Neural progenitor cell (in vitro differentiated cells): ENCODE measurements around the gene AMER3. TPM values are rescaled to one million over a fixed set of nuclear protein-coding genes. Genes with fewer than 3 reads are reported as not detected.

Source experiments
- DNase-seq: peaks from one replicate; pipeline ENCODE4 v3.0.0-alpha.2; 2016; ENCODE audit warnings: low spot score
- H2AFZ ChIP-seq: fragments of 200-600 bp; sonication (generic); replicated peaks from 2 replicates; pipeline ENCODE4 v1.6.1; 2016; ENCODE audit warnings: antibody characterized with exemption
- H3F3A ChIP-seq: fragments of 200-600 bp; sonication (generic); 2 replicates; pipeline ENCODE4 v1.6.1; 2016; ENCODE audit warnings: antibody characterized with exemption, low read depth
- H3K27ac ChIP-seq: fragments of 200-600 bp; sonication (generic); 2 replicates; pipeline ENCODE4 v1.5.1; 2016; ENCODE audit warnings: mild to moderate bottlenecking
- H3K27me3 ChIP-seq: fragments of 200-600 bp; sonication (generic); 2 replicates; pipeline ENCODE4 v1.6.1; 2016; ENCODE audit warnings: mild to moderate bottlenecking, moderate library complexity
- H3K36me3 ChIP-seq: fragments of 200-600 bp; sonication (generic); 2 replicates; pipeline ENCODE4 v1.5.1; 2016
- H3K4me1 ChIP-seq: fragments of 200-600 bp; sonication (generic); 2 replicates; pipeline ENCODE4 v1.6.1; 2016; ENCODE audit warnings: mixed run types
- H3K4me2 ChIP-seq: fragments of 200-600 bp; sonication (generic); 2 replicates; pipeline ENCODE4 v1.6.1; 2016
- H3K4me3 ChIP-seq: fragments of 200-600 bp; sonication (generic); 2 replicates; pipeline ENCODE4 v1.5.1; 2016
- H3K79me2 ChIP-seq: fragments of 200-600 bp; sonication (generic); 2 replicates; pipeline ENCODE4 v1.6.1; 2016; ENCODE audit warnings: low read depth
- H3K9ac ChIP-seq: fragments of 200-600 bp; sonication (generic); 2 replicates; pipeline ENCODE4 v1.6.1; 2016
- H3K9me3 ChIP-seq: fragments of 200-600 bp; sonication (generic); 2 replicates; pipeline ENCODE4 v1.5.1; 2016; ENCODE audit warnings: low read depth
- H4K20me1 ChIP-seq: fragments of 200-600 bp; sonication (generic); 2 replicates; pipeline ENCODE4 v1.6.1; 2016; ENCODE audit warnings: low read depth
- H3K27ac Mint-ChIP-seq: 3 replicates; pipeline ENCODE4 v1.8.0; 2021; ENCODE audit warnings: mixed read lengths
- H3K27me3 Mint-ChIP-seq: 2 replicates; pipeline ENCODE4 v1.8.0; 2022; ENCODE audit warnings: low read depth, mild to moderate bottlenecking, inconsistent platforms, moderate library complexity, mixed read lengths; ENCODE audit not compliant: insufficient read depth
- H3K36me3 Mint-ChIP-seq: 3 replicates; pipeline ENCODE4 v1.8.0; 2021; ENCODE audit warnings: mixed read lengths
- H3K4me1 Mint-ChIP-seq: 3 replicates; pipeline ENCODE4 v1.8.0; 2021; ENCODE audit warnings: mixed read lengths
- H3K4me3 Mint-ChIP-seq: 3 replicates; pipeline ENCODE4 v1.8.0; 2021; ENCODE audit warnings: mild to moderate bottlenecking, moderate library complexity, mixed read lengths
- H3K9me3 Mint-ChIP-seq: 3 replicates; pipeline ENCODE4 v1.8.0; 2020; ENCODE audit warnings: mixed read lengths
- EZH2 ChIP-seq: fragments of 200-600 bp; sonication (generic); IDR thresholded peaks from 2 replicates; pipeline ENCODE4 v1.6.1; 2017; ENCODE audit warnings: antibody characterized with exemption, mild to moderate bottlenecking, moderate library complexity
- EZH2phosphoT487 ChIP-seq: fragments of 200-600 bp; sonication (generic); IDR thresholded peaks from 2 replicates; pipeline ENCODE4 v1.6.1; 2017; ENCODE audit warnings: antibody characterized with exemption
- total RNA-seq: library from RNA; depleted of rRNA; stranded (reverse); fragments of >200 nt; gene quantifications from 2 replicates; pipeline ENCODE4 v1.2.3, GENCODE V29; 2015; ENCODE audit warnings: low replicate concordance
- TF ChIP-seq, protein P1 (sequence below): fragments of 200-600 bp; sonication (generic); IDR thresholded peaks from 2 replicates; pipeline ENCODE4 v1.5.1; 2017; ENCODE audit warnings: antibody characterized with exemption, mild to moderate bottlenecking

Gene AMER3
- total RNA-seq, 1 donor from 2014 or later: not detected

- no peaks in the 10 kb centered on the region for H3K27me3 ChIP-seq
- H3K4me1 ChIP-seq: peaks cover 8% of the 10 kb centered on the region
- H2AFZ ChIP-seq: peak overlapping the region; percentile 44
- no peak for DNase-seq
- Mint-ChIP-seq H3K36me3 (no peaks in the 10 kb centered on the region), H3K4me1 (peaks cover 5% of the 10 kb centered on the region), H3K9me3 (peaks cover 7% of the 10 kb centered on the region), H3K4me3 (no peak overlapping the region), H3K27me3 (peaks cover 3% of the 10 kb centered on the region), H3K27ac (no peak overlapping the region)
- TF ChIP-seq EZH2 (no peak), EZH2phosphoT487 (no peak)
- TF ChIP-seq, protein P1, sequence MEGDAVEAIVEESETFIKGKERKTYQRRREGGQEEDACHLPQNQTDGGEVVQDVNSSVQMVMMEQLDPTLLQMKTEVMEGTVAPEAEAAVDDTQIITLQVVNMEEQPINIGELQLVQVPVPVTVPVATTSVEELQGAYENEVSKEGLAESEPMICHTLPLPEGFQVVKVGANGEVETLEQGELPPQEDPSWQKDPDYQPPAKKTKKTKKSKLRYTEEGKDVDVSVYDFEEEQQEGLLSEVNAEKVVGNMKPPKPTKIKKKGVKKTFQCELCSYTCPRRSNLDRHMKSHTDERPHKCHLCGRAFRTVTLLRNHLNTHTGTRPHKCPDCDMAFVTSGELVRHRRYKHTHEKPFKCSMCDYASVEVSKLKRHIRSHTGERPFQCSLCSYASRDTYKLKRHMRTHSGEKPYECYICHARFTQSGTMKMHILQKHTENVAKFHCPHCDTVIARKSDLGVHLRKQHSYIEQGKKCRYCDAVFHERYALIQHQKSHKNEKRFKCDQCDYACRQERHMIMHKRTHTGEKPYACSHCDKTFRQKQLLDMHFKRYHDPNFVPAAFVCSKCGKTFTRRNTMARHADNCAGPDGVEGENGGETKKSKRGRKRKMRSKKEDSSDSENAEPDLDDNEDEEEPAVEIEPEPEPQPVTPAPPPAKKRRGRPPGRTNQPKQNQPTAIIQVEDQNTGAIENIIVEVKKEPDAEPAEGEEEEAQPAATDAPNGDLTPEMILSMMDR: no peak
- no peak overlapping the region for H3K27ac ChIP-seq
- no peaks in the 10 kb centered on the region for H4K20me1 ChIP-seq
- H3K4me2 ChIP-seq: no peak overlapping the region
- H3K9me3 ChIP-seq: no peaks in the 10 kb centered on the region
- H3F3A ChIP-seq: no peaks in the 10 kb centered on the region
- no peaks in the 10 kb centered on the region for H3K79me2 ChIP-seq
- H3K9ac ChIP-seq: no peak overlapping the region
- H3K36me3 ChIP-seq: no peaks in the 10 kb centered on the region
- H3K4me3 ChIP-seq: no peak overlapping the region
These were observed 14.7 kb upstream of the AMER3 start for GRCh38 chr2:130740671-130741070.

GRCh38 chr2:130743278-130743677 lies 12.1 kb upstream of the AMER3 start:
- Mint-ChIP-seq H3K4me3 (no peak overlapping the region), H3K36me3 (no peaks in the 10 kb centered on the region), H3K4me1 (peaks cover 5% of the 10 kb centered on the region), H3K27me3 (peaks cover 7% of the 10 kb centered on the region), H3K9me3 (peaks cover 6% of the 10 kb centered on the region), H3K27ac (no peak overlapping the region)
- Histone ChIP-seq H3K9ac (no peak overlapping the region), H3K27ac (no peak overlapping the region), H3F3A (no peaks in the 10 kb centered on the region), H3K27me3 (no peaks in the 10 kb centered on the region), H3K4me3 (no peak overlapping the region), H3K4me2 (no peak overlapping the region), H3K36me3 (no peaks in the 10 kb centered on the region), H3K9me3 (no peaks in the 10 kb centered on the region), H2AFZ (no peak overlapping the region), H3K4me1 (peaks cover 8% of the 10 kb centered on the region), H3K79me2 (no peaks in the 10 kb centered on the region), H4K20me1 (no peaks in the 10 kb centered on the region)
- no peak for DNase-seq
- TF ChIP-seq, protein P1: no peak
- TF ChIP-seq EZH2phosphoT487 (no peak), EZH2 (no peak)

GRCh38 chr2:130744287-130745117 lies 10.8 kb upstream of the AMER3 start:
- DNase-seq: peak; percentile 50

More at GRCh38 chr2:130744287-130745117, 10.8 kb upstream of the AMER3 start:
- H3K4me1 Mint-ChIP-seq: peaks cover 5% of the 10 kb centered on the region
- peak overlapping the region; percentile 20 for H3K4me2 ChIP-seq
- no peak overlapping the region for H3K4me3 Mint-ChIP-seq
- no peaks in the 10 kb centered on the region for H3K79me2 ChIP-seq
- no peak overlapping the region for H3K27ac ChIP-seq
- no peak overlapping the region for H3K9ac ChIP-seq
- H3F3A ChIP-seq: no peaks in the 10 kb centered on the region
- H3K27ac Mint-ChIP-seq: no peak overlapping the region
- H3K4me3 ChIP-seq: no peak overlapping the region
- H2AFZ ChIP-seq: no peak overlapping the region
- TF ChIP-seq, protein P1: no peak
- TF ChIP-seq EZH2 (no peak), EZH2phosphoT487 (no peak)
- H3K36me3 ChIP-seq: no peaks in the 10 kb centered on the region
- no peaks in the 10 kb centered on the region for H3K27me3 ChIP-seq
- no peaks in the 10 kb centered on the region for H3K9me3 ChIP-seq
- H3K4me1 ChIP-seq: peaks cover 8% of the 10 kb centered on the region
- no peaks in the 10 kb centered on the region for H3K36me3 Mint-ChIP-seq
- no peaks in the 10 kb centered on the region for H4K20me1 ChIP-seq
- H3K27me3 Mint-ChIP-seq: peaks cover 7% of the 10 kb centered on the region
- peaks cover 6% of the 10 kb centered on the region for H3K9me3 Mint-ChIP-seq
